Nephron (organoid): ENCODE results near the gene DGKZ.
A peak's percentile ranks its signal among the peaks of the same experiment; 100 is the strongest.

Experiments
- H3K27ac Mint-ChIP-seq, 3 experiments: 2 replicates each; pipeline ENCODE4 v1.8.0; 2020; ENCODE audit warnings: mixed read lengths in 3 of 3, mild to moderate bottlenecking in 2 of 3, moderate library complexity in 1 of 3
- H3K27me3 Mint-ChIP-seq: 2 replicates; pipeline ENCODE4 v1.8.0; 2021; ENCODE audit warnings: low read depth, mild to moderate bottlenecking, moderate library complexity, mixed read lengths
- H3K36me3 Mint-ChIP-seq: 2 replicates; pipeline ENCODE4 v1.8.0; 2020; ENCODE audit warnings: low read depth, mixed read lengths
- H3K4me1 Mint-ChIP-seq: 2 replicates; pipeline ENCODE4 v1.8.0; 2020; ENCODE audit warnings: mixed read lengths
- H3K4me3 Mint-ChIP-seq, 3 experiments: 2 replicates each; pipeline ENCODE4 v1.8.0; 2020; ENCODE audit warnings: mild to moderate bottlenecking in 3 of 3, mixed read lengths in 3 of 3, moderate library complexity in 2 of 3
- H3K9me3 Mint-ChIP-seq: 2 replicates; pipeline ENCODE4 v1.8.0; 2020; ENCODE audit warnings: mixed read lengths
- CTCF ChIP-seq, 3 experiments: fragments of 200-600 bp; sonication (generic); IDR thresholded peaks; one replicate each; pipeline ENCODE4 v1.5.0; 2021; ENCODE audit warnings: antibody characterized with exemption in 3 of 3; ENCODE audit not compliant: unreplicated experiment in 3 of 3

DGKZ gene

GRCh38 chr11:46345131-46345597 lies 2.1 kb upstream of the DGKZ start:
- H3K4me1 Mint-ChIP-seq, result peaks cover 65% of the 10 kb centered on the region
- H3K27me3 Mint-ChIP-seq, result peaks cover 16% of the 10 kb centered on the region
- H3K36me3 Mint-ChIP-seq, result no peaks in the 10 kb centered on the region
- no peak overlapping the region for H3K27ac Mint-ChIP-seq
- H3K9me3 Mint-ChIP-seq, result no peaks in the 10 kb centered on the region
- H3K4me3 Mint-ChIP-seq, result peak overlapping the region; percentile 62 to 87 (median 76)
- TF ChIP-seq CTCF (IDR thresholded peaks at IDR 0.05; ENCODE audit: unreplicated experiment in 3 of 3), result no peak

- TF ChIP-seq CTCF (IDR thresholded peaks at IDR 0.05; ENCODE audit: unreplicated experiment in 3 of 3), result no peak
- H3K9me3 Mint-ChIP-seq, result no peaks in the 10 kb centered on the region
- H3K27ac Mint-ChIP-seq, result peak overlapping the region in 1 of 3 experiments; percentile 2
- H3K4me1 Mint-ChIP-seq, result peaks cover 63% of the 10 kb centered on the region
- H3K4me3 Mint-ChIP-seq, result peak overlapping the region; percentile 76 to 87 (median 86)
- H3K27me3 Mint-ChIP-seq, result peaks cover 16% of the 10 kb centered on the region
- no peaks in the 10 kb centered on the region for H3K36me3 Mint-ChIP-seq
These were observed 1.3 kb upstream of the DGKZ start for GRCh38 chr11:46345881-46346484.

- peak overlapping the region; percentile 85 to 92 (median 89) for H3K4me3 Mint-ChIP-seq
- H3K27ac Mint-ChIP-seq, result no peak overlapping the region
- H3K4me1 Mint-ChIP-seq, result peaks cover 56% of the 10 kb centered on the region
- H3K9me3 Mint-ChIP-seq, result no peaks in the 10 kb centered on the region
- H3K27me3 Mint-ChIP-seq, result peaks cover 16% of the 10 kb centered on the region
- no peak for TF ChIP-seq CTCF (IDR thresholded peaks at IDR 0.05; ENCODE audit: unreplicated experiment in 3 of 3)
- H3K36me3 Mint-ChIP-seq, result no peaks in the 10 kb centered on the region
These were observed 511 bp downstream of the DGKZ start for GRCh38 chr11:46347637-46348311.

GRCh38 chr11:46348566-46349401 lies 1.5 kb downstream of the DGKZ start:
- Mint-ChIP-seq H3K27ac (peak overlapping the region in 1 of 3 experiments; percentile 29), H3K4me1 (peaks cover 56% of the 10 kb centered on the region), H3K9me3 (no peaks in the 10 kb centered on the region), H3K27me3 (peaks cover 16% of the 10 kb centered on the region), H3K4me3 (peak overlapping the region; percentile 85 to 92 (median 89)), H3K36me3 (no peaks in the 10 kb centered on the region)
- no peak for TF ChIP-seq CTCF (IDR thresholded peaks at IDR 0.05; ENCODE audit: unreplicated experiment in 3 of 3)

GRCh38 chr11:46350695-46351094 lies 3.4 kb downstream of the DGKZ start:
- peak overlapping the region; percentile 37 to 69 (median 44) for H3K4me3 Mint-ChIP-seq

More at GRCh38 chr11:46350695-46351094, 3.4 kb downstream of the DGKZ start:
- peaks cover 54% of the 10 kb centered on the region for H3K4me1 Mint-ChIP-seq
- H3K27me3 Mint-ChIP-seq, result peaks cover 12% of the 10 kb centered on the region
- no peaks in the 10 kb centered on the region for H3K36me3 Mint-ChIP-seq
- H3K9me3 Mint-ChIP-seq, result no peaks in the 10 kb centered on the region
- no peak overlapping the region for H3K27ac Mint-ChIP-seq
- no peak for TF ChIP-seq CTCF (IDR thresholded peaks at IDR 0.05; ENCODE audit: unreplicated experiment in 3 of 3)
